DMS114 treated with DMSO at 0.1 percent for 48 hours (cell line): ENCODE measurements around the gene ACSS1.

ENCODE experiments used
- DNase-seq: peaks from one replicate; lab custom pipeline; 2025; ENCODE audit not compliant: unreplicated experiment; lab: John Stamatoyannopoulos, UW

ACSS1 gene

DNA sequence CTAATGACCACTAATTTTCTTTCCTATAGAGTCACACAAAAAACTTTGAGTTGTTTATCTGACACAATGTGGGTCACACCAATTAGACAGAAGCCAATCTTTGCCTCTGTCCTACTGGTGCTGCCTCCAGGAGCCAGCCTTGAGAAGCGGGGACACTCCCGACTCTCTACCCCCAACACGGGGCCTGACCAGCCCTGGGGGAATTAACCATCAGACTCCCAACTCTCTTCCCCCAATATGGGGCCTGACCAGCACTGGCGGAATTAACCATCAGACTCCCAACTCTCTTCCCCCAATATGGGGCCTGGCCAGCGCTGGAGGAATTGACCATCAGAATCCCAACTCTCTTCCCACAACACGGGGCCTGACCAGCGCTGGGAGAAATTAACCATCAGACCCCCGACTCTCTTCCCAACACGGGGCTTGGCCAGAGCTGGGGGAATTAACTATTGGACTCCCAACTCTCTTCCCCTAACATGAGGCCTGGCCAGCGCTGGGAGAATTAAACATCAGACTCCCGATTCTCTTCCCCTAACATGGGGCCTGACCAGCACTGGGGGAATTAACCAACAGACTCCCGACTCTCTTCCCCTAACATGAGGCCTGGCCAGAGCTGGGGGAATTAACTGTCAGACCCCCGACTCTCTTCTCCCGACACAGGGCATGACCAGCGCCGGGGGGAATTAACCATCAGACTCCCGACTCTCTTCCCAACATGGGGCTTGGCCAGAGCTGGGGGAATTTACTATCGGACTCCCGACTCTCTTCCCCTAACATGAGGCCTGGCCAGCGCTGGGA lies 96.4 kb downstream of the ACSS1 start:
- DNase-seq = no peak

DNA sequence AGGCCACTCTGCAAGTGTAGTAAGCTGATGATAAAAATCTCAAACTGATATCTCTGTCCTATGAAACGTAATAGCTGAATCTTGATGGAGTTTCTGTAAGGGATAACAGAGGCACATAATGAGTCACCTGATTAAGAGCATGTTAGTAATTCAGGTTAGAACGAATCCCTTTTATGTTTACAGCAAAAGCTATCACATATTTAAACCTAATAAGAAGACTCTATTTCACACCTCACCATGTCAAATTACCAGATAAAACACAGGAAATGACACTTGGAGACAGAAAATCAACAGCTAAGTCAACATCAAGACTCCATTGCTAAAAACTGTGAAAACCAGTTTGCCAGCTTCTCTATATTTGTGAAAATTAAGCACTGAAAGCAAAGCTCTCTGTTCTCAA lies 97.1 kb downstream of the ACSS1 start:
- DNase-seq = no peak

DNA sequence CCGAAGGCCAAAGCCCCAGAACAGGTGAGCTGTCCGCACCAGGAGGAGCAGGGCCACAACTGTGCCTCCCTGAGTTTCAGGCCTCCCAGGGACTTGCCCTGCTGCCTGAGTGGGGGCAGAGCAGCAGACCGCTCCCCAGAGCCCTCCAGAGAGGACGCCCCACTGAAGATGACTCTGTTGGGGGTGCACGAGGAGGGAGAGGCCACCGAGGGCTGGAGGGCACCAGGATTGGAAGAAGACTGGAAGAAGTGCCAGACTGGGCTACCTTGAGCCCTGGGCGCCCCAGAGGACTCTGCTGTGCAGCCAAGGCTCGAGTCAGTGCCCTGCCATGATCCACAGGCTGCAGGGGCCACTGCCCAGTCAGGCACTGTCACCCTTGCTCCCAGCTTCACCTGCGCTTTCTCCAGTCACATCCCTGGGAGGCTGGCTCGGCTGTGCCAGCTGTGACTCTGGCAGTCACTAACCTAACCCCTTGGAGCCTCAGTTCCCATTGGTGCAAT lies 97.6 kb downstream of the ACSS1 start:
- DNase-seq = no peak

DNA sequence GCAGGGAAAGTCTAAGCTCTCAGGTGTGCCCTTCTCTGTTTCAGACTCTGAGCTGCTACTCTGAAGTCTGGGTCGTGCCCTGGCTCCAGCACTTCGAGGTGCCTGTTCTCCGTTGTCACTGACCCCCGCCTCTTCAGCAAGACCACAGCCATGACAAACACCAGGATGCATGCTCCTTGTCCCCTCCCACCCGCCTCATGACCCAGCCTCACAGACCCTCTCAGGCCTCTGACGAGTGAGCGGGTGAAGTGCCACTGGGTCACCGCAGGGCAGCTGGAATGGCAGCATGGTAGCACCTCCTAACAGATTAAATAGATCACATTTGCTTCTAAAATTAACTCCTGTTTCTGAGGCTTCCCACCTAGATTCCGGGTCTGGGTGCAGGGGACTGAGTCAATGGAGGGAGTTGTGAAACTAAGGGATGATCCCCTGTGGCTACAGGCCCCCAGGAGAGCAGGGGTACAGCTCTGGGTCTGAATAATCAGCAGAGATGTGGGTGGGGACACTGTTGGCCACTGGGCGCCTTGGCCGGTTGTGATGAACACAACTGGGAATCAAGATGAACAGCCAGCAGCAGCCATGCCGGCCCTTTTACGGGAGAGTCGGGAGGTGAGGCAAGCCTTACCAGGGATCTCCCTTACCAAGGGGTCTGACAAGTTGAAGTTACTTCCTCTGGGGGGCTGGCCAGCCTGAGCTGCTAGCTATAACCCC lies 98.2 kb downstream of the ACSS1 start:
- no peak for DNase-seq

DNA sequence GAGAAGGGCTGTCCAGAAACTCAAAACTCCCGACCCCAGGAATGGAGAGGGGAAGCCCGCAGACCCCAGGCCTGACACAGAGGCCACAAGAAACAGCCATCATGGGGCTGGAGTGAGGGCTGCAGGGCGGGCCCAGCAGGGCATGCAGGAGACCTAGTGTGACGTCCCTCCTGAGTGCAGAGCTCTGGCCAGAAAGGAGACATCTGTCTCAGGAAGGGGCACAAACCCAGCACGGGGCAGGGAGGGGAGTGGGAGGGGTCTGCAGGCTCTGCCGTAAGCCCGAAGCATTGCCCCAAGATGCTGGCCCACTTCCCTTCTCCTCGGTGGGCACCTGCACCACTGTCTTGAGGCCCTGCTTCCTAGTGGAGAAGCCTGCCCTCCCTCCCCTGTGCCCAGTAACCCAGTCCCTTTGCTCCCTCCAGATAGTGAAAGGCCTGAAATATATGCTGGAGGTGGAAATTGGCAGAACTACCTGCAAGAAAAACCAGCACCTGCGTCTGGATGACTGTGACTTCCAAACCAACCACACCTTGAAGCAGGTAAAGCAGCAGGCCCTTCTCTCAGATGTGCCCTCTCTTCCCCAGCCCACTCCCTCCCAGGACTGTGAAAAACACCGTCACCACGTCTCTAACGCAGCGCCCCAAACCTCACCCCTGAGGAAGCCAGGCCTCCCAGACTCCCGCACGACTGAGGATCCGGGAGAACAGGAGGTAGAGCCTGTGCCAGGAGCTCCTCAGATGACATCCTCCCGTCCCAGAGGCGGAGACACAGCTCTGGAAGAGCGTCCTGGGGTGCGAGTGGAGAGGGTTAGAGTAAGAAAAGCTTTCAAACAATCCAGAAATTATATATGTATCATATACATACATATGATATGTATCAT lies 99.2 kb downstream of the ACSS1 start:
- DNase-seq = no peak

DNA sequence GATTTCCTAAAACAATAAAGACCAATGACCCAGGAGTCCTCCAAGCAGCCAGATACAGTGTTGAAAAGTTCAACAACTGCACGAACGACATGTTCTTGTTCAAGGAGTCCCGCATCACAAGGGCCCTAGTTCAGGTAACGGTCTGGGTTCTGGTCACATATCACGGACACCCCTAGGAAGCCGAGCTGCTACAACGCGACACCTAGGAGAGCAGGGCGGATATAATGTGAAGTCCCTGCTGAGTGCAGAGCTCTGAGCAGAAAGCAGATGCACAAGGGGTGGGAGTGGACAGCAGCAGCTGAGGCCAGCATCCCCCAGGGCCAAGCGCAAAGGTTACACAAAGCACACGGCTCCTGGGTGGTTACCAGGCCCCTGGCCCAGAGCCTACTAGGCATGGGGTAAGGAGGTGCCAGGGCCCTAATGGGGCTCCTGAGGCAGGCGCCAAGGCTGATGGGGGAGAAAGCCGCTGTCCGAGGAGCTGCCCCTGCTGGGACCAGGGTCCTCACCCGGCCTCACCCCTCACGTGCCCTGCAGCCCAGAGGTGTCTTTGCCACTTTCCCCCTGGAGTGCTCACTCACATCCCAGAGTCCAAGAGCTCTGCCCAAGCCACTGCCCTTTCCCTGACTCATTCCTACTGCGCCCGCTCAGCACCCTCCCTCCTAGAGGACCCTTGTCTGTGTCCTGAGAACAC lies 100.5 kb downstream of the ACSS1 start:
- DNase-seq = no peak
